ENCODE results near the gene MATCAP1. TPM values are rescaled to one million over a fixed set of nuclear protein-coding genes. Genes with fewer than 3 reads are reported as not detected.

Gene MATCAP1
- total and polyA plus RNA-seq, 4 donors: 1.5 to 4.8 (median 3.2) TPM

- WGBS: 64% methylated on average over 3 of the region's 3 CpGs
- Histone ChIP-seq H3K4me1 (ENCODE audit: control insufficient read depth in 4 of 4, insufficient read depth in 4 of 4, low read length in 3 of 4) (no peaks in the 10 kb centered on the region), H3K36me3 (ENCODE audit: control insufficient read depth in 4 of 4, insufficient read depth in 3 of 4, low read depth in 1 of 4, low read length in 3 of 4) (peaks cover 27 to 89% (median 73%) of the 10 kb centered on the region in 4 donors), H3K27me3 (ENCODE audit: control insufficient read depth in 4 of 4, insufficient read depth in 4 of 4, low read length in 3 of 4) (no peaks in the 10 kb centered on the region), H3K9me3 (ENCODE audit: control insufficient read depth in 4 of 4, low read length in 3 of 4) (no peaks in the 10 kb centered on the region), H3K9ac (ENCODE audit: low read depth in 1 of 2, low read length in 2 of 2) (no peak overlapping the region), H3K27ac (ENCODE audit: low read depth in 1 of 2, low read length in 2 of 2) (no peak overlapping the region), H3K4me3 (ENCODE audit: low read depth in 1 of 3, low read length in 3 of 3) (no peak overlapping the region)
- TF ChIP-seq HNF4G (IDR thresholded peaks at IDR 0.05): no peak
- no peak for TF ChIP-seq HNF4A (conservative IDR thresholded peaks at IDR 0.05)
- no peak for TF ChIP-seq FOXA2 (IDR thresholded peaks at IDR 0.05)
- TF ChIP-seq MAX (IDR thresholded peaks at IDR 0.05): no peak
- no peak for TF ChIP-seq NR2F2 (IDR thresholded peaks at IDR 0.05)
- no peak for TF ChIP-seq FOXA1 (IDR thresholded peaks at IDR 0.05)
- no peak for TF ChIP-seq SP1 (IDR thresholded peaks at IDR 0.05)
- DNase-seq (ENCODE audit: low spot score): no peak
Measured at GRCh38 chr16:67137605-67138004, 46.2 kb downstream of the MATCAP1 start.

DNA sequence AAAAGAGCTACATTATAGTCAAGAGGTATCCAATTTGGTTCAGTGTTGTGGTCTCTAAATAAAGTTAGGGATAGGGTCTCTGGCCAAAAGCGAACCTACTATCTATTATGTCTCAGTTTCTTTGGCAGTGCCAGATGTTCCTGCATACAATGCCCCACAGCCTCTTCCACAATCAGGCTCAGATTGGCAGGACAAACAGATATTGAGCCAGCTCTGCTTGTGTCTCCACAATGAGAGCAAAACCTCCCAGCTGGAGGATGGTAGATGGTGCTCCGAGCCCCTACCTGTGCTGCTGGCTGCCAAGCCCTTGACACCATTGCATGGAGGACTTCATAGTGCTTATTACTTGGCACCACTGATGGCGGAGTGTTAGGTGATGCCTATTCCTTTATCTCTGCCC lies 54.3 kb downstream of the MATCAP1 start:
- TF ChIP-seq HNF4G (IDR thresholded peaks at IDR 0.05) (no peak), RXRA (IDR thresholded peaks at IDR 0.05) (no peak), HNF4A (conservative IDR thresholded peaks at IDR 0.05) (no peak), FOXA1 (IDR thresholded peaks at IDR 0.05) (no peak), YY1 (IDR thresholded peaks at IDR 0.05) (no peak), TAF1 (conservative IDR thresholded peaks at IDR 0.05) (no peak)
- TF ChIP-seq, protein P1, sequence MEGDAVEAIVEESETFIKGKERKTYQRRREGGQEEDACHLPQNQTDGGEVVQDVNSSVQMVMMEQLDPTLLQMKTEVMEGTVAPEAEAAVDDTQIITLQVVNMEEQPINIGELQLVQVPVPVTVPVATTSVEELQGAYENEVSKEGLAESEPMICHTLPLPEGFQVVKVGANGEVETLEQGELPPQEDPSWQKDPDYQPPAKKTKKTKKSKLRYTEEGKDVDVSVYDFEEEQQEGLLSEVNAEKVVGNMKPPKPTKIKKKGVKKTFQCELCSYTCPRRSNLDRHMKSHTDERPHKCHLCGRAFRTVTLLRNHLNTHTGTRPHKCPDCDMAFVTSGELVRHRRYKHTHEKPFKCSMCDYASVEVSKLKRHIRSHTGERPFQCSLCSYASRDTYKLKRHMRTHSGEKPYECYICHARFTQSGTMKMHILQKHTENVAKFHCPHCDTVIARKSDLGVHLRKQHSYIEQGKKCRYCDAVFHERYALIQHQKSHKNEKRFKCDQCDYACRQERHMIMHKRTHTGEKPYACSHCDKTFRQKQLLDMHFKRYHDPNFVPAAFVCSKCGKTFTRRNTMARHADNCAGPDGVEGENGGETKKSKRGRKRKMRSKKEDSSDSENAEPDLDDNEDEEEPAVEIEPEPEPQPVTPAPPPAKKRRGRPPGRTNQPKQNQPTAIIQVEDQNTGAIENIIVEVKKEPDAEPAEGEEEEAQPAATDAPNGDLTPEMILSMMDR (IDR thresholded peaks at IDR 0.05; ENCODE audit: low read depth, low read length, missing input control): no peak
- DNase-seq (ENCODE audit: low spot score): no peak
- Histone ChIP-seq H3K27me3 (ENCODE audit: control insufficient read depth in 4 of 4, insufficient read depth in 4 of 4, low read length in 3 of 4) (no peaks in the 10 kb centered on the region), H3K36me3 (ENCODE audit: control insufficient read depth in 4 of 4, insufficient read depth in 3 of 4, low read depth in 1 of 4, low read length in 3 of 4) (peaks cover 21 to 67% (median 57%) of the 10 kb centered on the region in 4 donors), H3K9me3 (ENCODE audit: control insufficient read depth in 4 of 4, low read length in 3 of 4) (no peaks in the 10 kb centered on the region), H3K4me1 (ENCODE audit: control insufficient read depth in 4 of 4, insufficient read depth in 4 of 4, low read length in 3 of 4) (no peaks in the 10 kb centered on the region), H3K4me3 (ENCODE audit: low read depth in 1 of 3, low read length in 3 of 3) (no peak overlapping the region), H3K27ac (ENCODE audit: low read depth in 1 of 2, low read length in 2 of 2) (no peak overlapping the region), H3K9ac (ENCODE audit: low read depth in 1 of 2, low read length in 2 of 2) (no peak overlapping the region)
- 99% methylated on average over 3 of the region's 3 CpGs for WGBS

DNA sequence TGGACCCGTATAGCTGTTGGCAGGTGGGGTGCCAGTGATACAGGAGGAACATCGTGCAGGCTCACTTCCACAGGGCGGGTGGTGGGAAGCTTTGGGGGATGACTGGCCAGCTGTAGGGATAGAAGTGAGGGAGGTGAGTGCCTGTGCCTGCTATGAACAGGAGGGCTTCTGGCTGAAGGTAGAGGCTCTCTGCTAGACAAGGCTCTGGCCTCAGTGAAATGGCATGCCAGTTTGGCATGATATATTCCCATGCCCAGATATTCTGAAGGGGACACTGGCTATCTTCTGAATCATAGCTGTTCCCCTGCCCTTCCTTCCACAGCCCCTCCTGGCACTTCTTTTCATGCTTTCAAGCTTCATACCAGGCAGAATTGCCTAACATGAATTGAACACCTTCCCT lies 54.9 kb downstream of the MATCAP1 start:
- TF ChIP-seq, protein P2, sequence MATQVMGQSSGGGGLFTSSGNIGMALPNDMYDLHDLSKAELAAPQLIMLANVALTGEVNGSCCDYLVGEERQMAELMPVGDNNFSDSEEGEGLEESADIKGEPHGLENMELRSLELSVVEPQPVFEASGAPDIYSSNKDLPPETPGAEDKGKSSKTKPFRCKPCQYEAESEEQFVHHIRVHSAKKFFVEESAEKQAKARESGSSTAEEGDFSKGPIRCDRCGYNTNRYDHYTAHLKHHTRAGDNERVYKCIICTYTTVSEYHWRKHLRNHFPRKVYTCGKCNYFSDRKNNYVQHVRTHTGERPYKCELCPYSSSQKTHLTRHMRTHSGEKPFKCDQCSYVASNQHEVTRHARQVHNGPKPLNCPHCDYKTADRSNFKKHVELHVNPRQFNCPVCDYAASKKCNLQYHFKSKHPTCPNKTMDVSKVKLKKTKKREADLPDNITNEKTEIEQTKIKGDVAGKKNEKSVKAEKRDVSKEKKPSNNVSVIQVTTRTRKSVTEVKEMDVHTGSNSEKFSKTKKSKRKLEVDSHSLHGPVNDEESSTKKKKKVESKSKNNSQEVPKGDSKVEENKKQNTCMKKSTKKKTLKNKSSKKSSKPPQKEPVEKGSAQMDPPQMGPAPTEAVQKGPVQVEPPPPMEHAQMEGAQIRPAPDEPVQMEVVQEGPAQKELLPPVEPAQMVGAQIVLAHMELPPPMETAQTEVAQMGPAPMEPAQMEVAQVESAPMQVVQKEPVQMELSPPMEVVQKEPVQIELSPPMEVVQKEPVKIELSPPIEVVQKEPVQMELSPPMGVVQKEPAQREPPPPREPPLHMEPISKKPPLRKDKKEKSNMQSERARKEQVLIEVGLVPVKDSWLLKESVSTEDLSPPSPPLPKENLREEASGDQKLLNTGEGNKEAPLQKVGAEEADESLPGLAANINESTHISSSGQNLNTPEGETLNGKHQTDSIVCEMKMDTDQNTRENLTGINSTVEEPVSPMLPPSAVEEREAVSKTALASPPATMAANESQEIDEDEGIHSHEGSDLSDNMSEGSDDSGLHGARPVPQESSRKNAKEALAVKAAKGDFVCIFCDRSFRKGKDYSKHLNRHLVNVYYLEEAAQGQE (IDR thresholded peaks at IDR 0.05): no peak
- TF ChIP-seq MAX (IDR thresholded peaks at IDR 0.05) (no peak), YY1 (IDR thresholded peaks at IDR 0.05) (no peak), HNF4G (IDR thresholded peaks at IDR 0.05) (no peak), HNF4A (conservative IDR thresholded peaks at IDR 0.05) (no peak), FOXA1 (IDR thresholded peaks at IDR 0.05) (no peak), JUND (IDR thresholded peaks at IDR 0.05) (no peak), FOXA2 (IDR thresholded peaks at IDR 0.05) (no peak), SP1 (IDR thresholded peaks at IDR 0.05) (no peak), GABPA (IDR thresholded peaks at IDR 0.05 in 1 of 2, conservative IDR thresholded peaks at IDR 0.05 in 1 of 2) (no peak), RAD21 (IDR thresholded peaks at IDR 0.05) (no peak)
- TF ChIP-seq, protein P1 (IDR thresholded peaks at IDR 0.05; ENCODE audit: low read depth, low read length, missing input control): no peak
- TF ChIP-seq, protein P3, sequence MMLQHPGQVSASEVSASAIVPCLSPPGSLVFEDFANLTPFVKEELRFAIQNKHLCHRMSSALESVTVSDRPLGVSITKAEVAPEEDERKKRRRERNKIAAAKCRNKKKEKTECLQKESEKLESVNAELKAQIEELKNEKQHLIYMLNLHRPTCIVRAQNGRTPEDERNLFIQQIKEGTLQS (IDR thresholded peaks at IDR 0.05): no peak
- H3K36me3 ChIP-seq (ENCODE audit: control insufficient read depth in 4 of 4, insufficient read depth in 3 of 4, low read depth in 1 of 4, low read length in 3 of 4): peaks cover 18 to 67% (median 57%) of the 10 kb centered on the region in 4 donors
- DNase-seq (ENCODE audit: low spot score): no peak
- no peak overlapping the region for H3K9ac ChIP-seq (ENCODE audit: low read depth in 1 of 2, low read length in 2 of 2)
- H3K27ac ChIP-seq (ENCODE audit: low read depth in 1 of 2, low read length in 2 of 2): no peak overlapping the region
- no peaks in the 10 kb centered on the region for H3K27me3 ChIP-seq (ENCODE audit: control insufficient read depth in 4 of 4, insufficient read depth in 4 of 4, low read length in 3 of 4)
- H3K4me3 ChIP-seq (ENCODE audit: low read depth in 1 of 3, low read length in 3 of 3): no peak overlapping the region
- H3K9me3 ChIP-seq (ENCODE audit: control insufficient read depth in 4 of 4, low read length in 3 of 4): no peaks in the 10 kb centered on the region
- no peaks in the 10 kb centered on the region for H3K4me1 ChIP-seq (ENCODE audit: control insufficient read depth in 4 of 4, insufficient read depth in 4 of 4, low read length in 3 of 4)
- 93% methylated on average over 3 of the region's 3 CpGs for WGBS

Measured in liver (tissue), 9 donors.